Ectodermal cell (in vitro differentiated cells): ENCODE data around the gene NTSR1.

ENCODE experiments used
- H3K27ac ChIP-seq: 2 replicates; pipeline ENCODE4 v1.7.0; 2013; ENCODE audit warnings: mild to moderate bottlenecking, low read depth, low read length; ENCODE audit not compliant: insufficient read depth, poor library complexity, severe bottlenecking
- H3K27me3 ChIP-seq: 2 replicates; pipeline ENCODE4 v1.7.0; 2013; ENCODE audit warnings: mild to moderate bottlenecking, low read length; ENCODE audit not compliant: insufficient read depth, control insufficient read depth, poor library complexity, severe bottlenecking
- H3K36me3 ChIP-seq: one replicate; pipeline ENCODE4 v1.7.0; 2013; ENCODE audit warnings: low read length; ENCODE audit not compliant: control insufficient read depth, insufficient read depth
- H3K4me1 ChIP-seq: one replicate; pipeline ENCODE4 v1.7.0; 2013; ENCODE audit warnings: low read length; ENCODE audit not compliant: control insufficient read depth, insufficient read depth
- H3K4me3 ChIP-seq: 2 replicates; pipeline ENCODE4 v1.7.0; 2013; ENCODE audit warnings: low read depth, low read length, control low read depth; ENCODE audit not compliant: insufficient read depth
- H3K9me3 ChIP-seq: 2 replicates; pipeline ENCODE4 v1.7.0; 2013; ENCODE audit warnings: mild to moderate bottlenecking, low read length, moderate library complexity; ENCODE audit not compliant: control insufficient read depth
- WGBS, 2 experiments: methylation state at CpG; one replicate each; pipeline ENCODE4 v1.1.7; 2013; ENCODE audit warnings: missing lambda C conversion rate in 2 of 2; 5-methylcytosine and 5-hydroxymethylcytosine counted together

NTSR1 gene

DNA sequence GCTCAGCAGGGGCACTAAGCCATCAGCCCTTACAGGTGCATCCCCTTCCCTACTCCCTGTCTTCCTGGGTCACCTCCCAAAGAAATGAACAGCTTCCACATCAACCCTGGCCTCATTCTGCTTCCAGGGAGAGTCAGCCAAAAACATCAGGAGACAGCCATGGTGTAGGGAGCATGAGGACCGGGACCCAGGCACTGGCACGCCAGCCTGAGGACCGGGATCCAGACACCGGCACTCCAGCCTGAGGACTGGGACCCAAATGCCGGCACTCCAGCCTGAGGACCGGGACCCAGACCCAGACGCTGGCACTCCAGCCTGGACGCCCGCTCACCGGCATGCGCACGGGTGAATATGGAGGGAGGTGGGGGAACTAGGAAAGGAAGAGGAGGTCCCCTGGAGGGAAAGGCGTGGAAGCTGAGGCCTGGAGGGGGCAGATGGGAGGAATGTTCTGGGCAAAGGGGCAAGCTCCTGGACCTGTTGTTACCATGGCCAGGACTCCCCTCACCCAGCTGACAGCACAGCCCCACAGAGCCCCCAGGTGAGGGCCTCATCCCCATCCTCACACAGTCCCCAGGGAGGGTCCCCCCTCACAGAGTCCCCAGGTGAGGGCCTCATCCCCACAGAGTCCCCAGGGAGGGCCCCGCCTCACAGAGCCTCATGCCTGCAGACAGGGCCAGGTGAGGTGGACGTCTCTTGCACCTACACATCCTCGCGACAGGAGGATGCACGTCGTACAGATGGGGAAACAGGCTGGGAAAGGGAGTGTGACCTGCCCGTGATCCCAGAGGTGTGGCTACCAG, 61.7 kb downstream of the NTSR1 start:
- WGBS, 2 experiments, result 93 to 95% methylated on average over 20 of the region's 20 CpGs
- H3K4me1 ChIP-seq, result peaks cover 30% of the 10 kb centered on the region
- no peaks in the 10 kb centered on the region for H3K36me3 ChIP-seq
- no peaks in the 10 kb centered on the region for H3K9me3 ChIP-seq
- H3K27ac ChIP-seq, result no peak overlapping the region
- H3K27me3 ChIP-seq, result no peaks in the 10 kb centered on the region
- H3K4me3 ChIP-seq, result no peak overlapping the region

DNA sequence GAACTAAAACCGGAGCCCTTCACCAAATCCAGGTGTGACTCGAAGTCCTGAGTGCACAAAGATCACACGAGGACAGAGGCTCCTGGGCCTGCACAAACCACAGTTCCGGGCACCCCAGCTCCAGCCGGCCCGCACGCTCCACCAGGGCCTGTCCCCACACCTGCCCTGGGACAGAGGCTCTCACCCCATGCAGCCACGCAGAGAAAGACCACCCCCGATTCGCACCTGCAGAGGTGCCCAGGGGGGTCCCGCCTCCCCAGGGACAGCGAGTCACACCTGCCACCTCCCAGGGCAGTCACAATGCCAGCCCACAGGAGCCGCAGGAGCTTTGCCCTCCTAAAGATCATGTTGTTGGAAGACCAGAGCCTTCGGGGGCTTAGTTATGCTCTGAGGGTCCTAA, 62.3 kb downstream of the NTSR1 start:
- Histone ChIP-seq H3K9me3 (no peaks in the 10 kb centered on the region), H3K27me3 (no peaks in the 10 kb centered on the region), H3K36me3 (no peaks in the 10 kb centered on the region), H3K4me3 (no peak overlapping the region), H3K27ac (no peak overlapping the region), H3K4me1 (peaks cover 30% of the 10 kb centered on the region)
- WGBS, 2 experiments, result 95% methylated on average over 14 of the region's 14 CpGs

DNA sequence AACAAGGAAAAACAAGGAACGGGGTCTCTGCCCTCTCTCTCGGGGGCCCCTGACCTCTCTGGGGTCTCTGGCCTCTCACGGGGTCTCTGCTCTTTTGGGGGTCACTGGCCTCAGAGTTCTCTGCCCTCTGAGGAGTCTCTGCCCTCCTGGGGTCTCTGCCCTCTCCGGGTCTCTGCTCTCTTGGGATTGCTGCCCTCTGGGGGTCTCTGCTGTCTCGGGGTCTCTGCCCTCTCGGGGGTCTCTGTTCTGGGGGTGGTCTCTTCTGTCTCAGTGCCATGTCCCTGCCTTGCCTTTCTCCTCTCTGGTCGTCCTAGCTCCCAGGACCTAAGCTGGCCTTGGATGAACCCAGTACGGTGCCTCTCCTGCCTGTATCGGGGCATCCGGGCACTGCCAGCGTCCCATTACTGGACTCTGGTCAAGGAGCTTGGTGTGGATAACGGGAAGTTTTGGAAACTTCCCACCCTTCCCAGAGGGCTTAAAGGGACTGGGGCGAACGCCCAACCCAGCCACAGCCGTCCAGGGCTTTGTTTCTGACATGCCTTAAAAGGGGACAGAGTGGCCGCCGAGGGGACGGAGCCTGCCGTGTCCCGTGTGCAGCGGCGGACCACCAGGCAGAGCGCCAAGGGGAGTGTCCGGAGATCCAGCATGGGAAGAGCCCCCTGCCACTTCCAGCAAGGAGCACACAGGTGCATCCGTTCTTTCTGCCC, 62.9 kb downstream of the NTSR1 start:
- Histone ChIP-seq H3K27ac (no peak overlapping the region), H3K9me3 (no peaks in the 10 kb centered on the region), H3K36me3 (no peaks in the 10 kb centered on the region), H3K4me3 (no peak overlapping the region), H3K4me1 (peaks cover 30% of the 10 kb centered on the region), H3K27me3 (no peaks in the 10 kb centered on the region)
- WGBS, 2 experiments, result 92 to 93% methylated on average over 25 of the region's 25 CpGs

DNA sequence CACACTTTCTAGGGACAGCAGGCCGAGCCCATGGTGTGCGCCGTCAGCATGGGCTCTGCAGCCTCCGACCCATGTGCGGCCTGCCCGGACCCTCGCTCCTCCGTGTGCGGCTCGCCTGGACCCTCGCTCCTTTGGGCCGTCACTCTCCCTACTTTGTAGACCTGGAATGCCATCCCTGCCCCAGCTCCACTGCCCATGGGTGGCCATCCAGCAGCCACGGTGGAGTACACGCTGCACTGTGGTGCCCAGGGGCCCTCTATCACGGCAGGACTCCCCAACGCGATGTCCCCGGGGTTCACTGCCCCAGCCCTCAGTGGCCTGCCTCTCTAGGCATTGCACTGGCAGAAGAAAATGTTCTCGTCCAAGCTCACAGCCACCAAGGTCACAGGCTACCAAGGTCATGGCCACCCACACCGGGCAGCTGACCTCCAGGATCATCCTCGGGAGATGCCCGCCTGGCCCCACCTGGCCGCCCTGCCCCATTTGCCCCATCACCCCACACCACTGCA, 63.5 kb downstream of the NTSR1 start:
- Histone ChIP-seq H3K27me3 (no peaks in the 10 kb centered on the region), H3K9me3 (no peaks in the 10 kb centered on the region), H3K4me1 (peaks cover 30% of the 10 kb centered on the region), H3K27ac (no peak overlapping the region), H3K4me3 (no peak overlapping the region), H3K36me3 (no peaks in the 10 kb centered on the region)
- 93 to 95% methylated on average over 23 of the region's 23 CpGs for WGBS, 2 experiments

DNA sequence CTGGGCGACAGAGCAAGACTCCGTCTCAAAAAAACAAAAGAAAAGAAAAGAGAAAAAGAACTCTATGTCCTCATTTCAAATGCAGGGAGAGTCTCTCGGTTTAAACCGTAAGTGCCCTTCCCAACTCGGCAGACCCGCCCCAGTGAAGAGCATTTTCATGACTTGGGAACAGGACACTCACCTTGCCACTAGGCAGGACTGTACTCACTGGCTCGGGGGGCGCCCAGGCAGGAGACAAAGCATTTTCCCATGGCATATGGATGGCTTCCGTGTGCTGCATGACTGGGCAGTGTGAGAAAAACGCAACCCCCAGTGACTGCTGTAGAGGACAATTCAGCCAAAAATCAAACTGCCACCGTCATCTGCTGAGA, 64.0 kb downstream of the NTSR1 start:
- no peak overlapping the region for H3K27ac ChIP-seq
- H3K27me3 ChIP-seq, result no peaks in the 10 kb centered on the region
- no peak overlapping the region for H3K4me3 ChIP-seq
- H3K36me3 ChIP-seq, result no peaks in the 10 kb centered on the region
- WGBS, 2 experiments, result 90 to 91% methylated on average over 11 of the region's 11 CpGs
- H3K9me3 ChIP-seq, result no peaks in the 10 kb centered on the region
- H3K4me1 ChIP-seq, result peaks cover 30% of the 10 kb centered on the region

DNA sequence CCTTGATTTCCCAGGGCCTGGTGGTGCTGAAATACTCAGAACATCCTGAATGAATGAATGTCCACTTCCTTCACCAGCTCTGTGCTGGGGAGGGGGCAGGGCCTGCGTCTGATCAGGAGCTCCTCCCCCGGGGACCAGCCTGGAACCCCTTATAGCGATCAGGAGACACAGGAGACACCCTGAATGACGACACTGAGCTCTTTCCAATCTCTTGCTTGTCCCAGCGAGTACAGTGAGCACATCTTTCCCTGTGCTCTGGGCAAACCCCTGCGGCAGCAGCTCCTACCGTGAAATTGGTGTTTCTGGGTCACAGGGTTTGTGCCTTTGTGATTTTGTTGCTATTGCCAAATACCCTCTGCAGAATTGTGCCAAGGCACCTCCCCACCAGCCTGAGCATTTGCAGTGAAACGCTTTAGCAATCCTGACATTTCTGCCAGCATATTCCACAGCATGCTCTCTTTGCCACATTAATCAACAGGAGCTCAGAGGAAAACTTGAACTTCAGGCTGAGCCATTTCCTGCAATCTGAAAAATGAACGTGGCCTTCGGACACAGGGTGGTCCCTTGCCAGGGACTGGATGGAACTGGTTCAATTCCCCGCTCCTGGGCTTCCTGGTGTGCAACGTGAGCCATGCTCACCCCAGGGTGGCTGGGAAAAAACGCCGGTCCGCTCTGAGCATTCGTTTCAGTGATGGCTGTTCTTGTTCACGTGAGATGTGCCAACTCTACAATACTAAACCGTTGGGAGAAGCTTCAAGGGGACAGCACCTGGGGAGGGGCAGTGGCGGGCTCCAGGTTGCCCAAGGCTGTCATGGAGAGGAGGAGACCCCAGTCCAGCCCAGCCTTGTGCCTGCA, 64.6 kb downstream of the NTSR1 start:
- H3K9me3 ChIP-seq, result no peaks in the 10 kb centered on the region
- WGBS, 2 experiments, result 82 to 84% methylated on average over 19 of the region's 19 CpGs
- H3K4me1 ChIP-seq, result peaks cover 25% of the 10 kb centered on the region
- H3K27me3 ChIP-seq, result no peaks in the 10 kb centered on the region
- H3K36me3 ChIP-seq, result no peaks in the 10 kb centered on the region
- no peak overlapping the region for H3K4me3 ChIP-seq
- H3K27ac ChIP-seq, result no peak overlapping the region

DNA sequence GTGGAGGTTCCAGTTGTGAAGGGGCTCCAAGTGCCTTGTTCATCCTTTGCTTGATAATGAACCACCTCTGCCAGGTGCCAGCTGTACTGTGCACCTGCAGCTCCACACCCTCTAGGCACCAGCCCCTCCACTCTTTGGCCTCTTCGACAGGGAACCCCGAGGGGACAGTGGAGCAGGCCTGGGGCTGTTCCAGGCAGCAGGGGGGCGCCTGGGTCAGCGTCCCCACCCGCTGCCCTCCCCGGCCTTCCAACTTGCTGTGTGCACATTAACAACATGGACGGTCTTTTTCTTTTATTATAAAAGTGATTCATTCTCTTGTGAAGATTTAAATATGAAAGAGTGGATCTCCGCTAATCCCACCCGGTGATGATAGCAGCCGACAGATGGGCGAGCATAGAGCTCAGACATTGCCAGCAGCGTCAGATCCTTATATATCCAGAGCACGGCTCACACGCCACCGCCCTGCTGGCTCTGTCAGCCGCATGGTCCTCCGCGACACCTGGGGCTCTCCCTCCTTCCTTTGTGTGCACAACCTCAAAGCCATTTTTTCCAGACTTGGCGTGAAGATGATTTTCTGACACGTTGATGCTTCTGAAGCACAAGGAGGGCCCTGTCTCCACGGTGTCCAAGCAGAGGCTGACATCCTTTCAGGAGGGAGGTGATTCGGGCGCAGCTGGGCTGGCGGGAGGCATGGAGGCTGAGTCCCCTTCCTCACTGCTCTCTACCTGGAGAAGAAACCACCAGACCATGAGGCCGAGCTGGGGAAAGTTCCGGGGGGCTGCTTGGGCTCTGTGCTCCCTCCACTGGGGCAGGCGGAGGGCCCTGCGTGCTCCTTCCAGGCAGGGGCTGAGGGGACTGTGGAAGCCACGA, 65.4 kb downstream of the NTSR1 start:
- 91 to 92% methylated on average over 29 of the region's 29 CpGs for WGBS, 2 experiments
- Histone ChIP-seq H3K36me3 (no peaks in the 10 kb centered on the region), H3K4me1 (peaks cover 17% of the 10 kb centered on the region), H3K27me3 (no peaks in the 10 kb centered on the region), H3K4me3 (no peak overlapping the region), H3K9me3 (no peaks in the 10 kb centered on the region), H3K27ac (no peak overlapping the region)

DNA sequence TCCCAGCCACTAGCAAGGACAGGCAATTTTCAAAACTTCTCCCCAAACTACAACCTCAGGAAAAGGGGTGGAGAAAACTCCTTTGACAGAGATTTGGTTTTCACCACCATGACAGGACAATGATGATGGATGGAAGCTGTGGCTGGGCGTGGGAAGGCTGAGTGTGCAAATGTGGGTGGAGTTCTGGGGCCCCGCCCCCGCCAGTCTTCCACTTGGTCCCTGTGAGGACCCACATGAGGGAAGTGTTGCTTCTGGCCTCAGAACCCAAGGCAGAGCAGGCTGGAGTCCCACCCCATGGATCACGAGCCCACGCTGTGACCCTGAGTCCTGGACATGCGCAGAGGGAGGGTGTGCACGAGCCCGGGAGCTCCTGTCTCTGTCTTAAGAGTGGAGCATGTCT, 66.1 kb downstream of the NTSR1 start:
- WGBS, 2 experiments, result 92 to 93% methylated on average over 8 of the region's 8 CpGs
- no peak overlapping the region for H3K4me3 ChIP-seq
- no peaks in the 10 kb centered on the region for H3K36me3 ChIP-seq
- H3K9me3 ChIP-seq, result no peaks in the 10 kb centered on the region
- no peaks in the 10 kb centered on the region for H3K27me3 ChIP-seq
- peaks cover 12% of the 10 kb centered on the region for H3K4me1 ChIP-seq
- no peak overlapping the region for H3K27ac ChIP-seq

DNA sequence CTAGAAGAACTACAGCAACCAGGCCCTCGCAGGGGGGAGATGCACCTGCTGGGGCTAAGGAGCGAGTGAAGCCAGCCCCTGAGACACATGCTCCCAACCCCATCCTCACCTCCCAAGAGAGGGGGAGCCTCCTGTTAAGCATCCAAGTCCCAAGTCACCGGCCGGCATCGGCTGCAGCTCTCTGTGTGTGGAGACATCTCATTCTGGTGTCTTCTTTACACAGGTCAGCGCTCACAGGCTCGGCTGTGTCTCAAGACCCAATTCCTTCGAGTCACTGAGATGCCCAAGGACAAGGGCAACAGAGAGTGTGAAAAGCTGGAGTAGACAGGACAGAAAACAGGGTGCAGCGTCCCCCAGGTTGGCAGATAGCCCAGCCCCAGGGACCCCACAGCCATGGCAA, 66.6 kb downstream of the NTSR1 start:
- Histone ChIP-seq H3K4me1 (peaks cover 12% of the 10 kb centered on the region), H3K4me3 (no peak overlapping the region), H3K27ac (no peak overlapping the region), H3K36me3 (no peaks in the 10 kb centered on the region), H3K27me3 (no peaks in the 10 kb centered on the region), H3K9me3 (no peaks in the 10 kb centered on the region)
- 93 to 94% methylated on average over 9 of the region's 9 CpGs for WGBS, 2 experiments
